ENCODE results near the gene SLC15A3. TPM values are rescaled to one million over a fixed set of nuclear protein-coding genes. Genes with fewer than 3 reads are reported as not detected.

The SLC15A3 gene
- polyA plus RNA-seq, 1 of the 3 experiments (the other 2 are of a cell fraction) = not detected

GRCh38 chr11:60915248-60915914, 36.6 kb downstream of the SLC15A3 start:
- no peaks in the 10 kb centered on the region; the same call in 1 of the 2 replicates for H4K20me1 ChIP-seq (ENCODE audit: insufficient read depth)
- peaks cover 14 to 20% of the 10 kb centered on the region in 2 experiments; a peak in 2 of 4 replicates for H3K4me1 ChIP-seq (ENCODE audit: control insufficient read depth in 1 of 2, insufficient read depth in 2 of 2, low read depth in 1 of 2, low read length in 1 of 2)
- peak overlapping the region; percentile 23; the same call in 1 of the 2 replicates for H2AFZ ChIP-seq (ENCODE audit: low read depth)
- H3K4me3 ChIP-seq (ENCODE audit: low read depth in 2 of 2, low read length in 1 of 2) = peak overlapping the region; percentile 80 to 87
- H3K79me2 ChIP-seq (ENCODE audit: insufficient read depth) = peaks cover 44% of the 10 kb centered on the region
- 31% methylated on average over 11 of the region's 17 CpGs for WGBS (ENCODE audit: low lambda C conversion rate)
- no peaks in the 10 kb centered on the region for H3F3A ChIP-seq (replicated peaks; ENCODE audit: insufficient read depth)
- no peaks in the 10 kb centered on the region; the same call in 1 of the 2 replicates for H3K27me3 ChIP-seq (ENCODE audit: insufficient read depth)
- POLR2A ChIA-PET = interaction anchor here (2.1 kb wide), 1 partner anchor 10 kb away, joined by 8 read pairs; the partner anchor contains the start of gene PRPF19
- peaks cover 4 to 8% of the 10 kb centered on the region in 2 experiments for H3K36me3 ChIP-seq (replicated peaks in 1 of 2; ENCODE audit: control insufficient read depth in 1 of 2, insufficient read depth in 2 of 2, low read length in 1 of 2)
- peak overlapping the region; percentile 76; the same call in 1 of the 2 replicates for H3K9ac ChIP-seq
- TF ChIP-seq RFX5 (IDR thresholded peaks at IDR 0.05; ENCODE audit: low read length) = no peak
- no peak for TF ChIP-seq MXI1 (IDR thresholded peaks at IDR 0.05; ENCODE audit: low read depth, low read length)
- no peak for TF ChIP-seq SIN3A (IDR thresholded peaks at IDR 0.05; ENCODE audit: borderline replicate concordance, low read depth, low read length)
- TF ChIP-seq, protein P1, sequence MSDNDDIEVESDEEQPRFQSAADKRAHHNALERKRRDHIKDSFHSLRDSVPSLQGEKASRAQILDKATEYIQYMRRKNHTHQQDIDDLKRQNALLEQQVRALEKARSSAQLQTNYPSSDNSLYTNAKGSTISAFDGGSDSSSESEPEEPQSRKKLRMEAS (IDR thresholded peaks at IDR 0.05; ENCODE audit: low read depth) = 0 out of 2 replicates have a peak, but pooled peaks have one; percentile 8
- peak; percentile 61; the same call in 1 of the 2 replicates for TF ChIP-seq FOSL2 (IDR thresholded peaks at IDR 0.05; ENCODE audit: borderline replicate concordance, low read depth)
- TF ChIP-seq RAD21 (IDR thresholded peaks at IDR 0.05; ENCODE audit: low read length) = peak; percentile 47
- TF ChIP-seq GATA2 (CRISPR knock-in tag; IDR thresholded peaks at IDR 0.05) = no peak
- TF ChIP-seq EZH2phosphoT487 (IDR thresholded peaks at IDR 0.05; ENCODE audit: borderline replicate concordance, low read depth) = no peak
- TF ChIP-seq ZBTB33 (IDR thresholded peaks at IDR 0.05; ENCODE audit: borderline replicate concordance, low read depth) = no peak
- TF ChIP-seq TAF1 (IDR thresholded peaks at IDR 0.05; ENCODE audit: borderline replicate concordance, low read depth, low read length) = no peak
- TF ChIP-seq CTCF (IDR thresholded peaks at IDR 0.05) = peak; percentile 48
- TF ChIP-seq JUND (IDR thresholded peaks at IDR 0.05) = peak; percentile 19; the same call in 1 of the 2 replicates
- CTCF ChIA-PET = interaction anchor here (0.7 to 3.9 kb wide), 12 partner anchors 8 to 271 kb away, joined by 3 to 38 read pairs (median 6); partner anchors contain the start of gene TMEM132A
- peak; percentile 65 for DNase-seq
- H3K4me2 ChIP-seq = peak overlapping the region; percentile 98
- no peaks in the 10 kb centered on the region for H3K9me3 ChIP-seq
- H3K9me2 ChIP-seq = no peaks in the 10 kb centered on the region
- peak overlapping the region in 1 of 2 experiments; percentile 93; a peak in 3 of 4 replicates for H3K27ac ChIP-seq (ENCODE audit: low read depth in 2 of 2, low read length in 1 of 2)

Data from SK-N-SH (cell line).